Endodermal cell (in vitro differentiated cells): ENCODE measurements around the gene PPP1R36. TPM values are rescaled to one million over a fixed set of nuclear protein-coding genes. Genes with fewer than 3 reads are reported as not detected.
"Not testable (repeated sequence)": the region's sequence is repeated elsewhere in the genome, so short reads cannot be mapped to it uniquely, and the experiment has no call there.

ENCODE experiments used
- DNase-seq: peaks from one replicate; pipeline ENCODE4 v3.0.0-alpha.2; 2017
- H3K27ac ChIP-seq: 2 replicates; pipeline ENCODE4 v1.5.1; 2013; ENCODE audit warnings: mild to moderate bottlenecking, low read depth, low read length, moderate library complexity
- H3K27me3 ChIP-seq: 2 replicates; pipeline ENCODE4 v1.6.1; 2013; ENCODE audit warnings: mild to moderate bottlenecking, low read length, moderate library complexity; ENCODE audit not compliant: insufficient read depth, control insufficient read depth, poor library complexity, severe bottlenecking
- H3K36me3 ChIP-seq: 2 replicates; pipeline ENCODE4 v1.7.0; 2013; ENCODE audit warnings: mild to moderate bottlenecking, low read length, moderate library complexity; ENCODE audit not compliant: control insufficient read depth, insufficient read depth
- H3K4me1 ChIP-seq: one replicate; pipeline ENCODE4 v1.7.0; 2013; ENCODE audit warnings: low read length; ENCODE audit not compliant: control insufficient read depth, insufficient read depth
- H3K4me3 ChIP-seq: 2 replicates; pipeline ENCODE4 v1.5.1; 2013; ENCODE audit warnings: mild to moderate bottlenecking, low read length, moderate library complexity
- H3K9ac ChIP-seq: 2 replicates; pipeline ENCODE4 v1.6.1; 2013; ENCODE audit warnings: mild to moderate bottlenecking, low read length, moderate library complexity; ENCODE audit not compliant: poor library complexity, severe bottlenecking; ENCODE audit errors: extremely low read depth
- H3K9me3 ChIP-seq: 2 replicates; pipeline ENCODE4 v1.6.1; 2013; ENCODE audit warnings: mild to moderate bottlenecking, low read length, moderate library complexity; ENCODE audit not compliant: control insufficient read depth
- H3K27ac Mint-ChIP-seq: 2 replicates; pipeline ENCODE4 v1.8.0; 2020; ENCODE audit warnings: mixed read lengths
- H3K27me3 Mint-ChIP-seq: 2 replicates; pipeline ENCODE4 v1.8.0; 2021; ENCODE audit warnings: mild to moderate bottlenecking, mixed read lengths; ENCODE audit not compliant: insufficient read depth
- H3K36me3 Mint-ChIP-seq: 2 replicates; pipeline ENCODE4 v1.8.0; 2020; ENCODE audit warnings: low read depth, mixed read lengths
- H3K4me1 Mint-ChIP-seq: 2 replicates; pipeline ENCODE4 v1.8.0; 2020; ENCODE audit warnings: mixed read lengths
- H3K4me3 Mint-ChIP-seq: 2 replicates; pipeline ENCODE4 v1.8.0; 2020; ENCODE audit warnings: mild to moderate bottlenecking, moderate library complexity, mixed read lengths
- H3K9me3 Mint-ChIP-seq: 2 replicates; pipeline ENCODE4 v1.8.0; 2020; ENCODE audit warnings: mild to moderate bottlenecking, mixed read lengths
- CTCF ChIP-seq: fragments of 200-600 bp; sonication (generic); conservative IDR thresholded peaks from 2 replicates; pipeline ENCODE4 v1.5.0; 2021; ENCODE audit warnings: antibody characterized with exemption, mild to moderate bottlenecking
- WGBS, 2 experiments: methylation state at CpG; one replicate each; pipeline versions ENCODE4 v1.1.5 to v1.1.7; 2013; ENCODE audit warnings: missing lambda C conversion rate in 2 of 2, mixed read lengths in 1 of 2; ENCODE audit not compliant: insufficient coverage in 1 of 2, insufficient read length in 1 of 2; 5-methylcytosine and 5-hydroxymethylcytosine counted together
- total RNA-seq, 2 donors: library from RNA; stranded (reverse); fragmentation: NEBNext Ultra II Directional in 1 of 2; extraction: Animal tissue kit (Norgen Biotek cat#: 25700) in 1 of 2; gene quantifications; 2 replicates in 1 of 2; 3 replicates in 1 of 2; pipeline ENCODE4 v1.2.1, GENCODE V29; 2021

PPP1R36 gene
- total RNA-seq, 2 donors from 2014 or later: 0.24 to 1.2 TPM

DNA sequence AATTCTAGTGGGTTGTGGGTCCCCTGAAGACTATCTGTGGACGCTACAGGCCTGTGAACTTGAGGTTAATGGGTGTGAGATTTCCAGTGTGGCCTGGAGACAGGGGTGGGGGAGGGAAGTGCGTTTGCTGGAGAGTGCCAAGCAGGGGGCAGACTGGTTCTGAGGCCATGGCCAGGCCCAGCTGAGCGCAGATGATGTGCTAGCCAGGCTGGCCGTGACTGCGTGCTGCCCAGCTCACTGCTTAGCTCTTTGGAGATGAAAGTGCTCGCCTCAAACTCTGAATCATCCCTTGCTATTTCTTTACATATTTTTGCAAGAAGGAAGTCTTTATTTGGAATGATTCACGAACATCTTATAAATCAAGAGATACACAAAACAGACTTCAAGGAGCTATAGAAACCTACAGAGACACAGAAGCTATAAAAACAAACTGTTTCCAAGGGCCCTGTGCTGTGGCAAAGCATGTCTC lies 79.2 kb downstream of the PPP1R36 start:
- no peak overlapping the region for H3K9ac ChIP-seq
- WGBS, 2 experiments: 20 to 70% methylated on average over 1 to 7 of the region's 7 CpGs
- Mint-ChIP-seq H3K27ac (no peak overlapping the region), H3K36me3 (no peaks in the 10 kb centered on the region), H3K4me3 (no peak overlapping the region), H3K9me3 (no peaks in the 10 kb centered on the region), H3K27me3 (no peaks in the 10 kb centered on the region), H3K4me1 (peaks cover 21% of the 10 kb centered on the region)
- DNase-seq: peak; percentile 64
- no peak overlapping the region for H3K27ac ChIP-seq
- H3K27me3 ChIP-seq: no peaks in the 10 kb centered on the region
- no peaks in the 10 kb centered on the region for H3K4me1 ChIP-seq
- TF ChIP-seq CTCF: no peak
- H3K4me3 ChIP-seq: no peak overlapping the region
- no peaks in the 10 kb centered on the region for H3K9me3 ChIP-seq
- H3K36me3 ChIP-seq: no peaks in the 10 kb centered on the region

- peak; percentile 15 for DNase-seq
- Histone ChIP-seq H3K9ac (no peak overlapping the region), H3K9me3 (no peaks in the 10 kb centered on the region), H3K27me3 (no peaks in the 10 kb centered on the region), H3K4me1 (no peaks in the 10 kb centered on the region), H3K27ac (no peak overlapping the region), H3K4me3 (no peak overlapping the region), H3K36me3 (no peaks in the 10 kb centered on the region)
- H3K36me3 Mint-ChIP-seq: no peaks in the 10 kb centered on the region
- peaks cover 13% of the 10 kb centered on the region for H3K4me1 Mint-ChIP-seq
- no peaks in the 10 kb centered on the region for H3K9me3 Mint-ChIP-seq
- TF ChIP-seq CTCF: no peak
- no peaks in the 10 kb centered on the region for H3K27me3 Mint-ChIP-seq
- H3K27ac Mint-ChIP-seq: no peak overlapping the region
- 92 to 100% methylated on average over 1 of the region's 1 CpG for WGBS, 2 experiments
- H3K4me3 Mint-ChIP-seq: no peak overlapping the region
Observed at GRCh38 chr14:64630778-64631177, 81.0 kb downstream of the PPP1R36 start.

DNA sequence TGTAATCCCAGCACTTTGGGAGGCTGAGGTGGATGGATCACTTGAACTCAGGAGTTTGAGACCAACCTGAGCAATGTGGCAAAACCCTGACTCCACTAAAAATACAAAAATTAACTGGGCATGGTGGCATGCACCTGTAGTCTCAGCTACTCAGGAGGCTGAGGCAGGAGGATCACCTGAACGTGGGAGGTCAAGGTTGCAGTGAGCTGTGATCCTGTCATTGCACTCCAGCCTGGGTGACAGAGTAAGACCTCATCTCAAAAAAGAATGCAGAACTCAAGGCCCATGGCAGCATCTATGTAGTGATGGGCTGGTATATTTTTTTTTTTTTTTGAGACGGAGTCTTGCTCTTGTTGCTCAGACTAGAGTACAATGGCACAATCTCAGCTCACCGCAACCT lies 81.5 kb downstream of the PPP1R36 start:
- not testable (repeated sequence) for H3K27ac ChIP-seq, H3K36me3 ChIP-seq, H3K4me3 Mint-ChIP-seq, H3K4me1 ChIP-seq, H3K9me3 ChIP-seq, H3K4me1 Mint-ChIP-seq, H3K9ac ChIP-seq, H3K36me3 Mint-ChIP-seq, H3K4me3 ChIP-seq, H3K27me3 ChIP-seq, H3K27ac Mint-ChIP-seq, H3K27me3 Mint-ChIP-seq, H3K9me3 Mint-ChIP-seq
- peak; percentile 15 for DNase-seq
- 93 to 100% methylated on average over 1 to 3 of the region's 3 CpGs for WGBS, 2 experiments

GRCh38 chr14:64632056-64632455 lies 82.3 kb downstream of the PPP1R36 start:
- Histone ChIP-seq H3K9me3 (no peaks in the 10 kb centered on the region), H3K36me3 (no peaks in the 10 kb centered on the region), H3K27me3 (no peaks in the 10 kb centered on the region), H3K4me3 (no peak overlapping the region), H3K27ac (no peak overlapping the region), H3K9ac (no peak overlapping the region), H3K4me1 (no peaks in the 10 kb centered on the region)
- H3K27me3 Mint-ChIP-seq: no peaks in the 10 kb centered on the region
- H3K36me3 Mint-ChIP-seq: no peaks in the 10 kb centered on the region
- no peaks in the 10 kb centered on the region for H3K9me3 Mint-ChIP-seq
- 81 to 90% methylated on average over 2 to 5 of the region's 5 CpGs for WGBS, 2 experiments
- TF ChIP-seq CTCF: no peak
- peaks cover 7% of the 10 kb centered on the region for H3K4me1 Mint-ChIP-seq
- DNase-seq: peak; percentile 37
- no peak overlapping the region for H3K4me3 Mint-ChIP-seq
- H3K27ac Mint-ChIP-seq: no peak overlapping the region
